Measurements from ENCODE around the gene DHRSX.

GRCh38 chrX:2423282-2423681 lies 77.5 kb downstream of the DHRSX start:
- TF ChIP-seq POLR2A (IDR thresholded peaks at IDR 0.05) (no peak), CTCF (IDR thresholded peaks at IDR 0.05) (no peak)

Data from breast epithelium (tissue), 3 donors.